K562 (cell line): Measurements from ENCODE around the gene ADAM10. TPM values are rescaled to one million over a fixed set of nuclear protein-coding genes. Genes with fewer than 3 reads are reported as not detected.

Source experiments
- ATAC-seq: fragments of 200-7000 bp; cut with Tn5 transposase; 3 replicates; pipeline ENCODE4 v1.9.1; 2020; ENCODE audit warnings: moderate library complexity
- BruUV-seq: library from RNA; stranded (reverse); fragments of 400-500 nt; replicated peaks from 2 replicates; lab custom pipeline; 2021; lab: Mats Ljungman, UMichigan
- CTCF ChIA-PET: fragments of 300-600 bp; formaldehyde crosslinking; extraction: SDS; loops from one replicate; lab custom pipeline; 2021; ENCODE audit warnings: low intra/inter-chr PET ratio; lab: Yijun Ruan, JAX
- POLR2A ChIA-PET: fragments of 300-600, 350-650 bp; sonication (Branson Sonifier 250); formaldehyde crosslinking; extraction: SDS; loops from one replicate; lab custom pipeline; 2021; ENCODE audit warnings: antibody characterized with exemption, inconsistent platforms; lab: Yijun Ruan, JAX
- DNase-seq, 4 experiments: peaks; one replicate each; pipeline versions ENCODE4 v3.0.0 to v3.0.0-alpha.2; 2011 to 2018; ENCODE audit warnings: low spot score in 3 of 4, mixed read lengths in 3 of 4; ENCODE audit errors: extremely low read depth in 1 of 4
- FAIRE-seq: peaks from 2 replicates; lab custom pipeline; 2011; peaks lifted over from hg19 to GRCh38; lab: Jason Lieb, UNC
- H2AFZ ChIP-seq: 2 replicates; pipeline ENCODE4 v1.6.0; 2011; ENCODE audit warnings: low read depth, low read length, control low read depth, inconsistent platforms
- H3K27ac ChIP-seq: fragments of 200-600 bp; 3 replicates; pipeline ENCODE4 v1.8.0; 2011; ENCODE audit warnings: low read depth, mild to moderate bottlenecking, control low read depth, inconsistent platforms, low read length, moderate library complexity, mixed read lengths; ENCODE audit errors: extremely low read depth
- H3K27me3 ChIP-seq, 2 experiments: fragments of 300-600 bp in 1 of 2; 2 replicates in 1 of 2; 3 replicates in 1 of 2; pipeline versions ENCODE4 v1.6.0 to v1.8.0; 2011; ENCODE audit warnings: inconsistent platforms in 2 of 2, low read length in 2 of 2, mild to moderate bottlenecking in 1 of 2, mixed read lengths in 1 of 2, moderate library complexity in 1 of 2; ENCODE audit not compliant: control insufficient read depth in 2 of 2, insufficient read depth in 2 of 2
- H3K36me3 ChIP-seq: fragments of 300-600 bp; 3 replicates; pipeline ENCODE4 v1.8.0; 2011; ENCODE audit warnings: mild to moderate bottlenecking, low read length, inconsistent platforms; ENCODE audit not compliant: control insufficient read depth, insufficient read depth
- H3K4me1 ChIP-seq, 2 experiments: fragments of 200-600 bp in 1 of 2; replicated peaks in 1 of 2; 2 replicates in 1 of 2; 3 replicates in 1 of 2; pipeline versions ENCODE4 v1.5.1 to v1.8.0; 2011; ENCODE audit warnings: inconsistent platforms in 2 of 2, low read length in 2 of 2, mild to moderate bottlenecking in 1 of 2, mixed read lengths in 1 of 2, moderate library complexity in 1 of 2; ENCODE audit not compliant: control insufficient read depth in 2 of 2, insufficient read depth in 2 of 2
- H3K4me2 ChIP-seq: 2 replicates; pipeline ENCODE4 v1.6.1; 2011; ENCODE audit warnings: low read length, control low read depth, inconsistent platforms, mixed read lengths; ENCODE audit not compliant: insufficient read depth
- H3K4me3 ChIP-seq: fragments of 200-600 bp; sonication (generic), shearing (Covaris generic); 2 replicates; pipeline ENCODE4 v1.5.1; 2016; ENCODE audit warnings: control low read depth, inconsistent platforms
- H3K79me2 ChIP-seq: fragments of 200-600 bp; 3 replicates; pipeline ENCODE4 v1.8.0; 2011; ENCODE audit warnings: low read length, inconsistent platforms; ENCODE audit not compliant: control insufficient read depth, insufficient read depth
- H3K9ac ChIP-seq, 2 experiments: 2 replicates each; pipeline versions ENCODE4 v1.6.0 to v1.6.1; 2011; ENCODE audit warnings: low read depth in 2 of 2, low read length in 2 of 2, control low read depth in 1 of 2, inconsistent platforms in 1 of 2, mild to moderate bottlenecking in 1 of 2, mixed read lengths in 1 of 2; ENCODE audit not compliant: insufficient read depth in 1 of 2
- H3K9me1 ChIP-seq: one replicate; pipeline ENCODE4 v1.6.0; 2011; ENCODE audit warnings: inconsistent platforms, mild to moderate bottlenecking, low read length, moderate library complexity; ENCODE audit not compliant: control insufficient read depth, insufficient read depth
- H3K9me3 ChIP-seq: replicated peaks from 2 replicates; pipeline ENCODE4 v1.5.1; 2011; ENCODE audit warnings: low read depth, low read length, inconsistent platforms; ENCODE audit not compliant: control insufficient read depth, insufficient read depth
- H4K20me1 ChIP-seq: replicated peaks from 2 replicates; pipeline ENCODE4 v1.6.1; 2011; ENCODE audit warnings: low read length, inconsistent platforms, mixed read lengths; ENCODE audit not compliant: control insufficient read depth, insufficient read depth
- CBFB ChIP-seq: sonication (generic); formaldehyde crosslinking; IDR thresholded peaks from 2 replicates; pipeline ENCODE4 v1.4.0; 2020; ENCODE audit warnings: mild to moderate bottlenecking, missing genetic modification reagents
- PTBP1 ChIP-seq: fragments of 200-400 bp; formaldehyde crosslinking; IDR thresholded peaks from 2 replicates; pipeline ENCODE4 v1.6.1; 2017; ENCODE audit warnings: low read depth, low read length
- RBM22 ChIP-seq: fragments of 200-400 bp; formaldehyde crosslinking; IDR thresholded peaks from 2 replicates; pipeline ENCODE4 v1.6.1; 2018; ENCODE audit warnings: low read length, low read depth; ENCODE audit not compliant: poor library complexity, severe bottlenecking
- ZNF282 ChIP-seq: sonication (generic); formaldehyde crosslinking; IDR thresholded peaks from 2 replicates; pipeline ENCODE4 v1.8.1; 2023; ENCODE audit warnings: missing genetic modification reagents
- WGBS: fragments of 100-300 bp; shearing (Covaris generic); methylation state at CpG from one replicate; pipeline ENCODE4 v1.1.6; 2016; ENCODE audit warnings: low coverage, mixed read lengths; ENCODE audit not compliant: insufficient coverage; ENCODE audit errors: missing lambda C conversion rate; 5-methylcytosine and 5-hydroxymethylcytosine counted together
- in situ Hi-C: fragments of 300-500 bp; cut with MboI; formaldehyde crosslinking; loops from 4 replicates; pipeline ENCODE4 v1.15.0; 2018; ENCODE audit warnings: inconsistent platforms, mixed read lengths
- intact Hi-C: fragments of 100-400 bp; cut with micrococcal nuclease; formaldehyde crosslinking; loops from 2 replicates; pipeline ENCODE4 v1.14.2; 2022
- polyA plus RNA-seq, 8 experiments: library from polyadenylated mRNA; depleted of rRNA in 4 of 8; stranded (reverse) in 5 of 8; unstranded in 3 of 8; fragments of >200 nt; fragmentation: Nextera tagmentation in 2 of 8; fragmentation: Illumina TruSeq in 1 of 8; extraction: Ambion mirVana in 2 of 8; extraction: Trizol in 1 of 8; gene quantifications; 2 replicates each; pipeline versions ENCODE4 v1.2.1 to v1.2.3, GENCODE V29; 2011 to 2014; ENCODE audit warnings: inconsistent platforms in 1 of 8, missing spikeins in 1 of 8
- total RNA-seq, 7 experiments: library from RNA; depleted of rRNA in 6 of 7; stranded (reverse); fragments of >200 nt in 6 of 7; fragmentation: Illumina TruSeq in 2 of 7; extraction: Trizol in 2 of 7; gene quantifications; 2 replicates each; pipeline versions ENCODE4 v1.2.1 to v1.2.3, GENCODE V29; 2011 to 2021; ENCODE audit warnings: low replicate concordance in 1 of 7
- TF ChIP-seq, protein P1 (sequence below): sonication (generic); formaldehyde crosslinking; IDR thresholded peaks from 2 replicates; pipeline ENCODE4 v1.8.1; 2023; ENCODE audit warnings: missing genetic modification reagents, mild to moderate bottlenecking, borderline replicate concordance

The ADAM10 gene
- total and polyA plus RNA-seq, 9 of the 15 experiments (the other 6 are each of a cell fraction or from before 2014, with no cell fraction given), result 11.9 to 152 (median 57.3) TPM

DNA sequence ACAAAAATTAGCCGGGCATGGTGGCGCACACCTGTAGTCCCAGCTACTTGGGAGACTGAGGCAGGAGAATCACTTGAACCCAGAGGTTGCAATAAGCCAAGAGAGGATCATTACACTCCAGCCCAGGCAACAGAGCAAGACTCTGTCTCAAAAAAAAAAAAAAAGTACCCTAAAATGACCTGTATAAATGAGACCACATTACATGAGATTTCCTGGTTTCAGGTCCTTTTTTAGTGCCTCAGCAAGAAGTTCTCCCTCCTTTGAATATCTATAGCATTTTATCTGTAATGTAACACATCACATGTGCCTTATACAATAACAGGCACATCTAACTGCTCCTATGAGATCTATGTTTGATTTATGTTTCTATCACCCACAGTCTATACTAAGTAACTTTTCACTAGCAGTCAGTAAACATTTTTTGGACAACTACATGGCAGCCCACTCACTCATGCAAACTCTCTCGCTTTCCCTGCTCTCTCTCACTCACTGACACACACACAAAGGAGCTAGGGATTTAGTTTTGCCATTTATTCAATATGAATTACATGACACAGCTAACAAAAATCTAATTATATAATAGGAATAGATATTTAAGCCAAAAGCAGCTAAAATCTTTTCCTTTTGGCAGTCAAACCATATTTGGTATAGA lies 34.1 kb downstream of the ADAM10 start:
- no TSS peak for BruUV-seq
- DNase-seq (no peak), FAIRE-seq (no peak), ATAC-seq (no peak)
- peaks cover 46% of the 10 kb centered on the region for H3K36me3 ChIP-seq
- no peak for TF ChIP-seq PTBP1
- no peak for TF ChIP-seq RBM22
- no peak for TF ChIP-seq CBFB (CRISPR knock-in tag)
- no peak for TF ChIP-seq ZNF282 (CRISPR knock-in tag)
- TF ChIP-seq, protein P1, sequence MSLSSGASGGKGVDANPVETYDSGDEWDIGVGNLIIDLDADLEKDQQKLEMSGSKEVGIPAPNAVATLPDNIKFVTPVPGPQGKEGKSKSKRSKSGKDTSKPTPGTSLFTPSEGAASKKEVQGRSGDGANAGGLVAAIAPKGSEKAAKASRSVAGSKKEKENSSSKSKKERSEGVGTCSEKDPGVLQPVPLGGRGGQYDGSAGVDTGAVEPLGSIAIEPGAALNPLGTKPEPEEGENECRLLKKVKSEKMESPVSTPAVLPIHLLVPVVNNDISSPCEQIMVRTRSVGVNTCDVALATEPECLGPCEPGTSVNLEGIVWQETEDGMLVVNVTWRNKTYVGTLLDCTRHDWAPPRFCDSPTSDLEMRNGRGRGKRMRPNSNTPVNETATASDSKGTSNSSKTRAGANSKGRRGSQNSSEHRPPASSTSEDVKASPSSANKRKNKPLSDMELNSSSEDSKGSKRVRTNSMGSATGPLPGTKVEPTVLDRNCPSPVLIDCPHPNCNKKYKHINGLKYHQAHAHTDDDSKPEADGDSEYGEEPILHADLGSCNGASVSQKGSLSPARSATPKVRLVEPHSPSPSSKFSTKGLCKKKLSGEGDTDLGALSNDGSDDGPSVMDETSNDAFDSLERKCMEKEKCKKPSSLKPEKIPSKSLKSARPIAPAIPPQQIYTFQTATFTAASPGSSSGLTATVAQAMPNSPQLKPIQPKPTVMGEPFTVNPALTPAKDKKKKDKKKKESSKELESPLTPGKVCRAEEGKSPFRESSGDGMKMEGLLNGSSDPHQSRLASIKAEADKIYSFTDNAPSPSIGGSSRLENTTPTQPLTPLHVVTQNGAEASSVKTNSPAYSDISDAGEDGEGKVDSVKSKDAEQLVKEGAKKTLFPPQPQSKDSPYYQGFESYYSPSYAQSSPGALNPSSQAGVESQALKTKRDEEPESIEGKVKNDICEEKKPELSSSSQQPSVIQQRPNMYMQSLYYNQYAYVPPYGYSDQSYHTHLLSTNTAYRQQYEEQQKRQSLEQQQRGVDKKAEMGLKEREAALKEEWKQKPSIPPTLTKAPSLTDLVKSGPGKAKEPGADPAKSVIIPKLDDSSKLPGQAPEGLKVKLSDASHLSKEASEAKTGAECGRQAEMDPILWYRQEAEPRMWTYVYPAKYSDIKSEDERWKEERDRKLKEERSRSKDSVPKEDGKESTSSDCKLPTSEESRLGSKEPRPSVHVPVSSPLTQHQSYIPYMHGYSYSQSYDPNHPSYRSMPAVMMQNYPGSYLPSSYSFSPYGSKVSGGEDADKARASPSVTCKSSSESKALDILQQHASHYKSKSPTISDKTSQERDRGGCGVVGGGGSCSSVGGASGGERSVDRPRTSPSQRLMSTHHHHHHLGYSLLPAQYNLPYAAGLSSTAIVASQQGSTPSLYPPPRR (CRISPR knock-in tag), result no peak
- H3K4me2 ChIP-seq, result no peak overlapping the region
- no peaks in the 10 kb centered on the region for H3K9me1 ChIP-seq
- ChIA-PET POLR2A (interaction anchor here (1.6 kb wide), 1 partner anchor 56 kb away, joined by 3 read pairs; the partner anchor contains the start of gene MINDY2), CTCF (no interaction called here)
- 100% methylated on average over 2 of the region's 3 CpGs for WGBS
- no peak overlapping the region for H3K9ac ChIP-seq
- intact Hi-C loops (no loop called here), in situ Hi-C loops (no loop called here)
- no peaks in the 10 kb centered on the region for H4K20me1 ChIP-seq
- no peak overlapping the region for H3K4me3 ChIP-seq
- no peaks in the 10 kb centered on the region for H3K9me3 ChIP-seq
- peaks cover 60% of the 10 kb centered on the region for H3K79me2 ChIP-seq
- H3K27me3 ChIP-seq, result no peaks in the 10 kb centered on the region
- H3K27ac ChIP-seq, result no peak overlapping the region
- no peak overlapping the region for H2AFZ ChIP-seq
- no peaks in the 10 kb centered on the region for H3K4me1 ChIP-seq
